ENCODE data around the gene UHRF1. TPM values are rescaled to one million over a fixed set of nuclear protein-coding genes. Genes with fewer than 3 reads are reported as not detected.

UHRF1 gene
- total and polyA plus RNA-seq, 2 of the 13 experiments (the other 11 are each of a cell fraction or from before 2014, with no cell fraction given): 6.8 to 78.4 TPM

DNA sequence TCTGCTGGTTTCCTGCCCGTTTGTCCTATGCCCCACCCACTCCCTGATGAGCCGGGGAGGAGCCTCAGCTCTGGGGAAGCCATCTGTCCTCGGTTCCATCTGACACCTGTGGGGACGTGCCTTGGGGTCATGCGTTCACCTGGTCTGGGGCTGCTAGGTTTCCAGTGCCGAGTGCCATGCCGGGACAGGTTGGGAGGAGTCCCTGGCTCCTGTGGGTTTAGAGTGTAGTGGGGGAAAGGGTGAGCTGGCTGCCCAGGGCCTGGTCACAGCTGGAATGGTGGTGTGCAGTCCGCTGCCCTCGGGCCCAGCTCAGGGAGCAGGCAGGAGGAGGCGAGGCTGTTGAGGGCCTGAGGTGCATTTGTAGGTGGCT lies 62.1 kb downstream of the UHRF1 start (continued):
- TF ChIP-seq, protein P1, sequence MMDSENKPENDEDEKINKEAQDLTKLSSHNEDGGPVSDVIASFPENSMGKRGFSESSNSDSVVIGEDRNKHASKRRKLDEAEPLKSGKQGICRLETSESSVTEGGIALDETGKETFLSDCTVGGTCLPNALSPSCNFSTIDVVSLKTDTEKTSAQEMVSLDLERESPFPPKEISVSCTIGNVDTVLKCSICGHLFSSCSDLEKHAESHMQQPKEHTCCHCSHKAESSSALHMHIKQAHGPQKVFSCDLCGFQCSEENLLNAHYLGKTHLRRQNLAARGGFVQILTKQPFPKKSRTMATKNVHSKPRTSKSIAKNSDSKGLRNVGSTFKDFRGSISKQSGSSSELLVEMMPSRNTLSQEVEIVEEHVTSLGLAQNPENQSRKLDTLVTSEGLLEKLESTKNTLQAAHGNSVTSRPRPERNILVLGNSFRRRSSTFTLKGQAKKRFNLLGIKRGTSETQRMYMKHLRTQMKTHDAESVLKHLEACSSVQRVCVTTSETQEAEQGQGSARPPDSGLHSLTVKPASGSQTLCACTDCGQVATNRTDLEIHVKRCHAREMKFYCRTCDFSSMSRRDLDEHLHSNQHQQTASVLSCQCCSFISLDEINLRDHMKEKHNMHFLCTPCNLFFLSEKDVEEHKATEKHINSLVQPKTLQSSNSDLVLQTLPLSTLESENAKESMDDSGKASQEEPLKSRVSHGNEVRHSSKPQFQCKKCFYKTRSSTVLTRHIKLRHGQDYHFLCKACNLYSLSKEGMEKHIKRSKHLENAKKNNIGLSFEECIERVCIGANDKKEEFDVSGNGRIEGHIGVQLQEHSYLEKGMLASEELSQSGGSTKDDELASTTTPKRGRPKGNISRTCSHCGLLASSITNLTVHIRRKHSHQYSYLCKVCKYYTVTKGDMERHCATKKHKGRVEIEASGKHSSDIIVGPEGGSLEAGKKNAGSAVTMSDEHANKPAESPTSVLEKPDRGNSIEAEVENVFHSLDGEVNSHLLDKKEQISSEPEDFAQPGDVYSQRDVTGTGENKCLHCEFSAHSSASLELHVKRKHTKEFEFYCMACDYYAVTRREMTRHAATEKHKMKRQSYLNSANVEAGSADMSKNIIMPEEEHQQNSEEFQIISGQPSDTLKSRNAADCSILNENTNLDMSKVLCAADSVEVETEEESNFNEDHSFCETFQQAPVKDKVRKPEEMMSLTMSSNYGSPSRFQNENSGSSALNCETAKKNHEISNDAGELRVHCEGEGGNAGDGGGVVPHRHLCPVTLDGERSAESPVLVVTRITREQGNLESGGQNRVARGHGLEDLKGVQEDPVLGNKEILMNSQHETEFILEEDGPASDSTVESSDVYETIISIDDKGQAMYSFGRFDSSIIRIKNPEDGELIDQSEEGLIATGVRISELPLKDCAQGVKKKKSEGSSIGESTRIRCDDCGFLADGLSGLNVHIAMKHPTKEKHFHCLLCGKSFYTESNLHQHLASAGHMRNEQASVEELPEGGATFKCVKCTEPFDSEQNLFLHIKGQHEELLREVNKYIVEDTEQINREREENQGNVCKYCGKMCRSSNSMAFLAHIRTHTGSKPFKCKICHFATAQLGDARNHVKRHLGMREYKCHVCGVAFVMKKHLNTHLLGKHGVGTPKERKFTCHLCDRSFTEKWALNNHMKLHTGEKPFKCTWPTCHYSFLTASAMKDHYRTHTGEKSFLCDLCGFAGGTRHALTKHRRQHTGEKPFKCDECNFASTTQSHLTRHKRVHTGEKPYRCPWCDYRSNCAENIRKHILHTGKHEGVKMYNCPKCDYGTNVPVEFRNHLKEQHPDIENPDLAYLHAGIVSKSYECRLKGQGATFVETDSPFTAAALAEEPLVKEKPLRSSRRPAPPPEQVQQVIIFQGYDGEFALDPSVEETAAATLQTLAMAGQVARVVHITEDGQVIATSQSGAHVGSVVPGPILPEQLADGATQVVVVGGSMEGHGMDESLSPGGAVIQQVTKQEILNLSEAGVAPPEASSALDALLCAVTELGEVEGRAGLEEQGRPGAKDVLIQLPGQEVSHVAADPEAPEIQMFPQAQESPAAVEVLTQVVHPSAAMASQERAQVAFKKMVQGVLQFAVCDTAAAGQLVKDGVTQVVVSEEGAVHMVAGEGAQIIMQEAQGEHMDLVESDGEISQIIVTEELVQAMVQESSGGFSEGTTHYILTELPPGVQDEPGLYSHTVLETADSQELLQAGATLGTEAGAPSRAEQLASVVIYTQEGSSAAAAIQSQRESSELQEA (CRISPR knock-in tag; IDR thresholded peaks at IDR 0.05; ENCODE audit: not compliant biosample characterization): no peak
- no peak for TF ChIP-seq HDAC2 (CRISPR knock-in tag; IDR thresholded peaks at IDR 0.05)
- no peak for TF ChIP-seq ZNF124 (CRISPR knock-in tag; IDR thresholded peaks at IDR 0.05)
- TF ChIP-seq ZNF619 (CRISPR knock-in tag; IDR thresholded peaks at IDR 0.05): no peak
- TF ChIP-seq ZNF747 (CRISPR knock-in tag; IDR thresholded peaks at IDR 0.05; ENCODE audit: borderline replicate concordance): no peak
- no peak for TF ChIP-seq ZNF382 (CRISPR knock-in tag; IDR thresholded peaks at IDR 0.05; ENCODE audit: borderline replicate concordance)
- no peak for TF ChIP-seq ZNF570 (CRISPR knock-in tag; IDR thresholded peaks at IDR 0.05; ENCODE audit: borderline replicate concordance)
- TF ChIP-seq ZNF781 (CRISPR knock-in tag; IDR thresholded peaks at IDR 0.05; ENCODE audit: borderline replicate concordance, not compliant biosample characterization): no peak
- no peak for TF ChIP-seq RNF2 (conservative IDR thresholded peaks at IDR 0.05; ENCODE audit: low read depth)
- TF ChIP-seq SSRP1 (CRISPR knock-in tag; IDR thresholded peaks at IDR 0.05): no peak
- TF ChIP-seq IRF1 (CRISPR knock-in tag; IDR thresholded peaks at IDR 0.05; ENCODE audit: low read depth): no peak
- TF ChIP-seq ZNF782 (CRISPR knock-in tag; IDR thresholded peaks at IDR 0.05; ENCODE audit: borderline replicate concordance): no peak; the same call in 1 of the 2 replicates
- no peak for TF ChIP-seq RBFOX2 (IDR thresholded peaks at IDR 0.05; ENCODE audit: low read depth, low read length)
- TF ChIP-seq, protein P2, sequence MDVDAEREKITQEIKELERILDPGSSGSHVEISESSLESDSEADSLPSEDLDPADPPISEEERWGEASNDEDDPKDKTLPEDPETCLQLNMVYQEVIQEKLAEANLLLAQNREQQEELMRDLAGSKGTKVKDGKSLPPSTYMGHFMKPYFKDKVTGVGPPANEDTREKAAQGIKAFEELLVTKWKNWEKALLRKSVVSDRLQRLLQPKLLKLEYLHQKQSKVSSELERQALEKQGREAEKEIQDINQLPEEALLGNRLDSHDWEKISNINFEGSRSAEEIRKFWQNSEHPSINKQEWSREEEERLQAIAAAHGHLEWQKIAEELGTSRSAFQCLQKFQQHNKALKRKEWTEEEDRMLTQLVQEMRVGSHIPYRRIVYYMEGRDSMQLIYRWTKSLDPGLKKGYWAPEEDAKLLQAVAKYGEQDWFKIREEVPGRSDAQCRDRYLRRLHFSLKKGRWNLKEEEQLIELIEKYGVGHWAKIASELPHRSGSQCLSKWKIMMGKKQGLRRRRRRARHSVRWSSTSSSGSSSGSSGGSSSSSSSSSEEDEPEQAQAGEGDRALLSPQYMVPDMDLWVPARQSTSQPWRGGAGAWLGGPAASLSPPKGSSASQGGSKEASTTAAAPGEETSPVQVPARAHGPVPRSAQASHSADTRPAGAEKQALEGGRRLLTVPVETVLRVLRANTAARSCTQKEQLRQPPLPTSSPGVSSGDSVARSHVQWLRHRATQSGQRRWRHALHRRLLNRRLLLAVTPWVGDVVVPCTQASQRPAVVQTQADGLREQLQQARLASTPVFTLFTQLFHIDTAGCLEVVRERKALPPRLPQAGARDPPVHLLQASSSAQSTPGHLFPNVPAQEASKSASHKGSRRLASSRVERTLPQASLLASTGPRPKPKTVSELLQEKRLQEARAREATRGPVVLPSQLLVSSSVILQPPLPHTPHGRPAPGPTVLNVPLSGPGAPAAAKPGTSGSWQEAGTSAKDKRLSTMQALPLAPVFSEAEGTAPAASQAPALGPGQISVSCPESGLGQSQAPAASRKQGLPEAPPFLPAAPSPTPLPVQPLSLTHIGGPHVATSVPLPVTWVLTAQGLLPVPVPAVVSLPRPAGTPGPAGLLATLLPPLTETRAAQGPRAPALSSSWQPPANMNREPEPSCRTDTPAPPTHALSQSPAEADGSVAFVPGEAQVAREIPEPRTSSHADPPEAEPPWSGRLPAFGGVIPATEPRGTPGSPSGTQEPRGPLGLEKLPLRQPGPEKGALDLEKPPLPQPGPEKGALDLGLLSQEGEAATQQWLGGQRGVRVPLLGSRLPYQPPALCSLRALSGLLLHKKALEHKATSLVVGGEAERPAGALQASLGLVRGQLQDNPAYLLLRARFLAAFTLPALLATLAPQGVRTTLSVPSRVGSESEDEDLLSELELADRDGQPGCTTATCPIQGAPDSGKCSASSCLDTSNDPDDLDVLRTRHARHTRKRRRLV (CRISPR knock-in tag; IDR thresholded peaks at IDR 0.05): no peak
- TF ChIP-seq ZNF510 (CRISPR knock-in tag; IDR thresholded peaks at IDR 0.05; ENCODE audit: low read depth): no peak
- TF ChIP-seq ZNF776 (CRISPR knock-in tag; IDR thresholded peaks at IDR 0.05): 0 out of 2 replicates have a peak, but pooled peaks have one; percentile 71
- 0 out of 2 replicates have a peak, but pooled peaks have one; percentile 23 for TF ChIP-seq DPF2 (CRISPR knock-in tag; IDR thresholded peaks at IDR 0.05; ENCODE audit: borderline replicate concordance, low read depth)
